ENCODE data around the gene TFR2. TPM values are rescaled to one million over a fixed set of nuclear protein-coding genes. Genes with fewer than 3 reads are reported as not detected.

Gene TFR2
- total and polyA plus RNA-seq, 2 of the 13 experiments (the other 11 are each of a cell fraction or from before 2014, with no cell fraction given), result 36.9 to 64.2 TPM

GRCh38 chr7:100655908-100656674 is 14.7 kb upstream of the TFR2 start, which contains the start of gene ACTL6B (continued):
- TF ChIP-seq ZNF512B (CRISPR knock-in tag; IDR thresholded peaks at IDR 0.05; ENCODE audit: borderline replicate concordance) (no peak), ZNF124 (CRISPR knock-in tag; IDR thresholded peaks at IDR 0.05) (0 out of 2 replicates have a peak, but pooled peaks have one; percentile 38), RFX3 (CRISPR knock-in tag; IDR thresholded peaks at IDR 0.05) (no peak), ZNF296 (CRISPR knock-in tag; conservative IDR thresholded peaks at IDR 0.05) (no peak), MYNN (CRISPR knock-in tag; IDR thresholded peaks at IDR 0.05; ENCODE audit: low read depth) (peak; percentile 67; the same call in 1 of the 2 replicates), NCOA1 (CRISPR knock-in tag; IDR thresholded peaks at IDR 0.05) (peak; percentile 67; the same call in 1 of the 2 replicates), ZNF563 (CRISPR knock-in tag; IDR thresholded peaks at IDR 0.05) (peak; percentile 98), NFRKB (IDR thresholded peaks at IDR 0.05) (no peak), POGZ (CRISPR knock-in tag; IDR thresholded peaks at IDR 0.05) (peak; percentile 45), ZMYM3 (CRISPR knock-in tag; IDR thresholded peaks at IDR 0.05) (no peak), ZNF580 (CRISPR knock-in tag; IDR thresholded peaks at IDR 0.05; ENCODE audit: borderline replicate concordance, low read depth) (peak; percentile 70), ZNF775 (CRISPR knock-in tag; IDR thresholded peaks at IDR 0.05; ENCODE audit: borderline replicate concordance) (no peak), CCDC6 (CRISPR knock-in tag; IDR thresholded peaks at IDR 0.05) (no peak), HOXA5 (CRISPR knock-in tag; IDR thresholded peaks at IDR 0.05) (peak; percentile 90), NPAS2 (CRISPR knock-in tag; IDR thresholded peaks at IDR 0.05; ENCODE audit: borderline replicate concordance) (no peak), RNF219 (CRISPR knock-in tag; IDR thresholded peaks at IDR 0.05) (no peak), ZNF784 (CRISPR knock-in tag; IDR thresholded peaks at IDR 0.05; ENCODE audit: borderline replicate concordance) (no peak), POGK (CRISPR knock-in tag; conservative IDR thresholded peaks at IDR 0.05) (peak; percentile 89), ZNF704 (CRISPR knock-in tag; IDR thresholded peaks at IDR 0.05; ENCODE audit: borderline replicate concordance) (no peak), KDM6A (CRISPR knock-in tag; IDR thresholded peaks at IDR 0.05; ENCODE audit: low read depth) (no peak)
